GM18951 (cell line): ENCODE results near the gene CFAP97D2.
"Not testable (repeated sequence)": the region's sequence is repeated elsewhere in the genome, so short reads cannot be mapped to it uniquely, and the experiment has no call there.

ENCODE experiments used
- POLR2A ChIP-seq: IDR thresholded peaks from 4 replicates; pipeline ENCODE4 v1.6.1; 2011; ENCODE audit warnings: mild to moderate bottlenecking; ENCODE audit not compliant: insufficient read length, insufficient read depth; ENCODE audit errors: extremely low read depth
- in situ Hi-C: fragments of 300-500 bp; cut with MboI; formaldehyde crosslinking; loops from one replicate; pipeline ENCODE4 v1.12.0; 2022; ENCODE audit warnings: low sequenced_read_pairs, mixed read lengths, inconsistent platforms; ENCODE audit not compliant: unreplicated experiment

The CFAP97D2 gene

GRCh38 chr13:114147803-114148520, 31.1 kb upstream of the CFAP97D2 start:
- no peak for TF ChIP-seq POLR2A
- in situ Hi-C loops, result no loop called here

- in situ Hi-C loops, result no loop called here
- no peak for TF ChIP-seq POLR2A
Measured at GRCh38 chr13:114148521-114148855, 30.6 kb upstream of the CFAP97D2 start.

- in situ Hi-C loops, result not testable (repeated sequence)
Measured at GRCh38 chr13:114148886-114149285, 30.2 kb upstream of the CFAP97D2 start.

GRCh38 chr13:114149774-114150740, 29.0 kb upstream of the CFAP97D2 start:
- in situ Hi-C loops, result no loop called here
- TF ChIP-seq POLR2A, result no peak

GRCh38 chr13:114151031-114151430, 28.0 kb upstream of the CFAP97D2 start:
- no peak for TF ChIP-seq POLR2A
- in situ Hi-C loops, result no loop called here

GRCh38 chr13:114151565-114152284, 27.3 kb upstream of the CFAP97D2 start:
- TF ChIP-seq POLR2A, result no peak
- in situ Hi-C loops, result no loop called here

- no peak for TF ChIP-seq POLR2A
- in situ Hi-C loops, result no loop called here
Measured at GRCh38 chr13:114152285-114152645, 26.8 kb upstream of the CFAP97D2 start.

GRCh38 chr13:114152831-114153371, 26.2 kb upstream of the CFAP97D2 start:
- in situ Hi-C loops, result no loop called here
- TF ChIP-seq POLR2A, result no peak

GRCh38 chr13:114153485-114154080, 25.5 kb upstream of the CFAP97D2 start:
- no peak for TF ChIP-seq POLR2A
- in situ Hi-C loops, result no loop called here

GRCh38 chr13:114154476-114154875, 24.6 kb upstream of the CFAP97D2 start:
- no peak for TF ChIP-seq POLR2A
- in situ Hi-C loops, result no loop called here

GRCh38 chr13:114155320-114155719, 23.7 kb upstream of the CFAP97D2 start:
- TF ChIP-seq POLR2A, result no peak
- in situ Hi-C loops, result no loop called here

- in situ Hi-C loops, result no loop called here
Measured at GRCh38 chr13:114155926-114156883, 22.9 kb upstream of the CFAP97D2 start.

More at GRCh38 chr13:114155926-114156883, 22.9 kb upstream of the CFAP97D2 start:
- TF ChIP-seq POLR2A, result no peak
